ENCODE measurements around the gene PIK3R2. TPM values are rescaled to one million over a fixed set of nuclear protein-coding genes. Genes with fewer than 3 reads are reported as not detected.

The PIK3R2 gene
- total RNA-seq, 2 experiments from 2014 or later: 8.0 to 11.2 TPM

DNA sequence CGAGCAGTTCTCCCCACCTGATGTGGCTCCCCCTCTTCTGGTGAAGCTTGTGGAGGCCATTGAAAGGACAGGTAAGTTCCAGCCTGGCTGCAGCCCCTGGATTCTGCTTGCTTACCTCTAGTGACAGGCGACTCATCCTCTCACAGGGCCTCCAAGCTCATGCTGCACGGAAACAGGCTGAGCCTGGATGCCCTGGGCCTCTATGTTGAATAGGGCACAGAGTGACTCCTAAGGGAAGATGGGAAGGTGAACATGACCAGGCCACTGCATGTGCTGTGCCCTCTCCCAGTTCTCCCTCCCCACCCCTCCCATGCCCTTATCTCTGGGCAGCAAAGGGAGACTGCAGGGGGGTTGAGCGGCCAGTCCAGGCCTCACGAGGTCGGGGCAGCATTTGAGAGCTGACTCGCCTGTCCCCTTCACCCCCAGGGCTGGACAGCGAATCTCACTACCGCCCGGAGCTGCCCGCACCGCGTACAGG lies 7.6 kb downstream of the PIK3R2 start:
- H3K4me3 Mint-ChIP-seq: peak overlapping the region; percentile 68
- no peak for DNase-seq
- H3K27ac Mint-ChIP-seq: peak overlapping the region; percentile 55
- ATAC-seq: no peak
- H3K36me3 Mint-ChIP-seq: no peaks in the 10 kb centered on the region
- H3K4me1 Mint-ChIP-seq: peaks cover 7% of the 10 kb centered on the region
- H3K9me3 Mint-ChIP-seq (ENCODE audit: low read depth): no peaks in the 10 kb centered on the region
- CTCF ChIA-PET: interaction anchor here (0.6 to 4.2 kb wide), 21 partner anchors 9 to 160 kb away, joined by 3 to 36 read pairs (median 5); partner anchors contain the start of genes IFI30, IL12RB1, MAST3 and PIK3R2
- H3K27me3 Mint-ChIP-seq: no peaks in the 10 kb centered on the region

DNA sequence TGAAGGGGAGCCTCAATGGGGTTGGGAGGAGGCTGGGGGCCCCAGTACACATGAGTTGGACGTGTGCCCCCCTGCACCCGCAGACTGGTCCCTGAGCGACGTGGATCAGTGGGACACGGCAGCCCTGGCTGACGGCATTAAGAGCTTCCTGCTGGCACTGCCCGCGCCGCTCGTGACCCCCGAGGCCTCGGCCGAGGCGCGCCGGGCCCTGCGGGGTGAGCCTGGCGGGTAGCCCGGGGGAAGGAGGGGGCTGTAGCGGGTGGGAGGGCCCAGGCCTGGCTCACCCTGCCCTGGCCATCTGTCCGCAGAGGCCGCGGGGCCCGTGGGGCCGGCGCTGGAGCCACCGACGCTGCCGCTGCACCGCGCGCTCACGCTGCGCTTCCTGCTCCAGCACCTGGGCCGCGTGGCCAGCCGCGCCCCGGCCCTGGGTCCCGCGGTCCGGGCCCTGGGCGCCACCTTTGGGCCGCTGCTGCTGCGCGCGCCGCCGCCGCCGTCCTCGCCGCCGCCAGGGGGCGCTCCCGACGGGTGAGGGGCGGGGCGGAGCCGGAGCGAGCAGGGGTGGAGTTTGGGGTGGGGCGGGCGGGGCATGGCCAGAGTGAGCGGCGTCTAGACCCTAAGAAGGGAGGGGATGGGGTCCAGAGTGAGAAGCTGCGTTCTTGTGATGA lies 8.1 kb downstream of the PIK3R2 start:
- Mint-ChIP-seq H3K36me3 (no peaks in the 10 kb centered on the region), H3K9me3 (ENCODE audit: low read depth) (no peaks in the 10 kb centered on the region), H3K27ac (peak overlapping the region; percentile 55), H3K4me3 (peak overlapping the region; percentile 68), H3K4me1 (peaks cover 7% of the 10 kb centered on the region), H3K27me3 (no peaks in the 10 kb centered on the region)
- CTCF ChIA-PET: interaction anchor here (0.6 to 4.2 kb wide), 24 partner anchors 9 to 228 kb away, joined by 3 to 36 read pairs (median 4); partner anchors contain the start of genes CCDC124, IFI30, IL12RB1 and MAST3
- DNase-seq (peak; percentile 81), ATAC-seq (peak; percentile 94)

DNA sequence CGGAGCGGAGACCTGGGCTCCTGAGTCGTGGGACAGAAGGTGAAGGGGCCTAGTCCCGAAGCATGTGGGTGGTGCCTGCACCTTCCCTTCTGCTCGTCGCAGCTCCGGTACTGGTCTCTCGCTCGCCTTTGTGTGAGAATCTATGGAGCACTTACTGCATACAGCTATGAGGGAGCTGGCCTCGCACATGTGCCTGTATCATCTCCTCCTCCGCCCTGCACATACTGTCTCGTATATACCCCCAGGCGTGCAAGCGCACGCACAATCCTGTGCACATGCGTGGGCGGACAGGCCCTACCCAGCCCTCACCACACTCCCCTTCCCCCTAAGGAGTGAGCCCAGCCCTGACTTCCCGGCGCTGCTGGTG lies 8.7 kb downstream of the PIK3R2 start:
- Mint-ChIP-seq H3K9me3 (ENCODE audit: low read depth) (no peaks in the 10 kb centered on the region), H3K4me3 (no peak overlapping the region), H3K4me1 (peaks cover 7% of the 10 kb centered on the region), H3K27me3 (no peaks in the 10 kb centered on the region), H3K27ac (no peak overlapping the region), H3K36me3 (no peaks in the 10 kb centered on the region)
- CTCF ChIA-PET: interaction anchor here (0.9 to 4.2 kb wide), 12 partner anchors 10 to 229 kb away, joined by 3 to 36 read pairs (median 6); partner anchors contain the start of genes CCDC124, IFI30, IL12RB1 and MAST3
- no peak for DNase-seq
- no peak for ATAC-seq

DNA sequence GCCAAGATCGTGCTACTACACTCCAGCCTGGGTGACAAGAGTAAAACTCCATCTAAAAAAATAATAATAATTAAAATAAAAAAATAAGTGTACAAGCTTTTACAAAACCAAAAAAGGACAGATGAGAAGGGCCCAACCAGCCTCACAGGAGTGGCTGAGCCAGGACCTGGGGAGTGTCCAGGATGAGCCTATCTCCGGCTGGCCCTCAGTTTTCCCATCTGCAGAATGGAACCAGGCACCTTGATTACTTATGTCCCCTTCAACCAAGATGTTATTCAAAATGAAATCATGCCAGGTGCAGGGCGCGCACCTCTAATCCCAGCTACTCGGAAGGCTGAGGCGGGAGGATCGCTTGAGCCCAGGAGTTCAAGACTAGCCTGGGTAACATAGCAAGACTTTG lies 11.1 kb downstream of the PIK3R2 start:
- DNase-seq: no peak
- no peaks in the 10 kb centered on the region for H3K9me3 Mint-ChIP-seq (ENCODE audit: low read depth)
- H3K4me3 Mint-ChIP-seq: no peak overlapping the region
- peaks cover 10% of the 10 kb centered on the region for H3K4me1 Mint-ChIP-seq
- no peak overlapping the region for H3K27ac Mint-ChIP-seq
- no peak for ATAC-seq
- CTCF ChIA-PET: interaction anchor here (0.8 to 6.0 kb wide), 5 partner anchors 44 to 102 kb away, joined by 3 to 84 read pairs (median 3); no protein-coding TSS in a partner anchor
- H3K27me3 Mint-ChIP-seq: no peaks in the 10 kb centered on the region
- no peaks in the 10 kb centered on the region for H3K36me3 Mint-ChIP-seq

DNA sequence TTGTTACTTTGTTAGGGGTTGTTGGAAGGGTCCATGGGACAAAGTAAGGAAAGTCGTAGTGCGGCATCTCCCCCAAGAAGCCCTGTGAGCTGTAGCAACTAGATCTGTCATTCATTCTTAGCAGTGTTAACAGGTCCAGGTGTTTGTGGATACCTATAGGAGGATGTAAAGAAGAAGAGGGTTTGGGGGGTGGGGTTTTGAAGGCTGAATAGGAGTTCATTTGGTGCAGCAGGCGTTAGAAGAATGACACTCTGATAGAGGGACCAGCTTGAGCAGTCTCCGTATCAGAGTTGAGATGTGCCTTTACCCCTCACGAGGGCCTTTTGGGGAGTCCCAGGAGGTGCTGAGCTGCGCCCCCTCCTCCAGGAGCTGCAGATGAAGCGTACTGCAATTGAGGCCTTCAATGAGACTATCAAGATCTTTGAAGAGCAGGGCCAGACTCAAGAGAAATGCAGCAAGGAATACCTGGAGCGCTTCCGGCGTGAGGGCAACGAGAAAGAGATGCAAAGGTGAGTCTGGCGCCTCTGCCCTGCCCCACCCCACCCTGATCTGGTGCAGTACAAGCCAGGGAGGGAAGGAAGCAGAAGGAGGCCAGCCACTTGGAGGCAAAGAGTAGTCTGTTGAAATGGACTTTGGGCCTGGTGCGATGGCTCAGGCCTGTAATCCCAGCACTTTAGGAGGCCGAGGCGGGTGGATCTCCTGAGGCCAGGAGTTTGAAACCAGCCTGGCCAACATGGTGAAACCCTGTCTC lies 13.0 kb downstream of the PIK3R2 start:
- H3K36me3 Mint-ChIP-seq: no peaks in the 10 kb centered on the region
- no peak for ATAC-seq

DNA sequence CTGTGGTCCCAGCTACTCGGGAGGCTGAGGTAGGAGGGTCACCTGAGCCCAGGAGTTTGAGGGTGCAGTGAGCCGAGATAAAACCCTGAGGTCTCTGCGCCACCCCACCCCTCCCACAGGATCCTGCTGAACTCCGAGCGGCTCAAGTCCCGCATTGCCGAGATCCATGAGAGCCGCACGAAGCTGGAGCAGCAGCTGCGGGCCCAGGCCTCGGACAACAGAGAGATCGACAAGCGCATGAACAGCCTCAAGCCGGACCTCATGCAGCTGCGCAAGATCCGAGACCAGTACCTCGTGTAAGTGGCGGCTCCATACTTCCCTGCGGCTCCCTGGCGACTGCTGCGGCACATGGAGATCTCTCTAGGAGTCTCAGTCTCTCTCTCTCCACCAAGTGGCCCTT lies 14.0 kb downstream of the PIK3R2 start:
- no peaks in the 10 kb centered on the region for H3K9me3 Mint-ChIP-seq (ENCODE audit: low read depth)
- ATAC-seq: no peak
- H3K27ac Mint-ChIP-seq: no peak overlapping the region
- no peaks in the 10 kb centered on the region for H3K27me3 Mint-ChIP-seq
- peaks cover 3% of the 10 kb centered on the region for H3K4me1 Mint-ChIP-seq
- H3K4me3 Mint-ChIP-seq: no peak overlapping the region
- CTCF ChIA-PET: interaction anchor here (1.0 to 6.0 kb wide), 4 partner anchors 15 to 105 kb away, joined by 3 to 84 read pairs (median 6); partner anchors contain the start of gene PIK3R2
- H3K36me3 Mint-ChIP-seq: no peaks in the 10 kb centered on the region
- no peak for DNase-seq

More for the DNA sequence above, 13.0 kb downstream of the PIK3R2 start:
- CTCF ChIA-PET: interaction anchor here (1.0 to 6.0 kb wide), 4 partner anchors 55 to 104 kb away, joined by 3 to 84 read pairs (median 4); no protein-coding TSS in a partner anchor
- H3K27me3 Mint-ChIP-seq: no peaks in the 10 kb centered on the region
- peaks cover 3% of the 10 kb centered on the region for H3K4me1 Mint-ChIP-seq
- DNase-seq: no peak
- no peaks in the 10 kb centered on the region for H3K9me3 Mint-ChIP-seq (ENCODE audit: low read depth)
- no peak overlapping the region for H3K4me3 Mint-ChIP-seq
- H3K27ac Mint-ChIP-seq: no peak overlapping the region

DNA sequence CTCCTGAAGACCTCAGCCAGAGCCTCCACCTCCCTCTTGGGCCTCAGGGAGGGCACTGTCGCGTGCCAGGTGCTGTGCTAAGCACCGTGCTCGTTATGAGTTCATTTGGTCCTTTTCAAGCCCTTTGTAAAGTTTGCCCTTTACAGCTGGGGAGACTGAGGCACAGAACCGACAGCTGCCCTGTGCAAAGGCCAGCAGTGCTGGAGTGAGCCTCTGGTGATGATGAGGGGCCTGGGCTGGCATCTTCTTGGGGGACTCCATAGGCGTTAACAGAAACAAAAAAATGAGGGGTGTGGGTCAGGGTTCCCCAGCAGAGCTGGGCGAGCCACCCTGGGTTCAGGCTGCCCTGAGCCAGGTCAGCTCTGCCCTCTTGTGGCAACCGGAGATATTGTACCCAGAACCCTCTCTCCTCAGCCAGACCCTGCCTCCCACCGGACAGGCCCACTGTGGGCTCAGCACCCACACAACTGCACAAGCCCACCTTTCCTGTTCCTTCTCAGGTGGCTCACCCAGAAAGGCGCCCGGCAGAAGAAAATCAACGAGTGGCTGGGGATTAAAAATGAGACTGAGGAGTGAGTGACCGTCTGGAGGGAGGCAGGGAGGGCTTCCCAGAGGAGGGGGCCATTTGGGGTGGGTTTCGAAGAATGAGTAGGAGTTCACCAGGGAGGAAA lies 15.1 kb downstream of the PIK3R2 start:
- peak; percentile 80 for DNase-seq
- Mint-ChIP-seq H3K27ac (no peak overlapping the region), H3K27me3 (no peaks in the 10 kb centered on the region), H3K36me3 (no peaks in the 10 kb centered on the region), H3K4me1 (peaks cover 7% of the 10 kb centered on the region), H3K9me3 (ENCODE audit: low read depth) (no peaks in the 10 kb centered on the region), H3K4me3 (no peak overlapping the region)
- CTCF ChIA-PET: interaction anchor here (0.6 to 6.0 kb wide), 24 partner anchors 9 to 165 kb away, joined by 3 to 84 read pairs (median 4); partner anchors contain the start of genes ARRDC2, IL12RB1, MPV17L2 and PIK3R2
- peak; percentile 95 for ATAC-seq

DNA sequence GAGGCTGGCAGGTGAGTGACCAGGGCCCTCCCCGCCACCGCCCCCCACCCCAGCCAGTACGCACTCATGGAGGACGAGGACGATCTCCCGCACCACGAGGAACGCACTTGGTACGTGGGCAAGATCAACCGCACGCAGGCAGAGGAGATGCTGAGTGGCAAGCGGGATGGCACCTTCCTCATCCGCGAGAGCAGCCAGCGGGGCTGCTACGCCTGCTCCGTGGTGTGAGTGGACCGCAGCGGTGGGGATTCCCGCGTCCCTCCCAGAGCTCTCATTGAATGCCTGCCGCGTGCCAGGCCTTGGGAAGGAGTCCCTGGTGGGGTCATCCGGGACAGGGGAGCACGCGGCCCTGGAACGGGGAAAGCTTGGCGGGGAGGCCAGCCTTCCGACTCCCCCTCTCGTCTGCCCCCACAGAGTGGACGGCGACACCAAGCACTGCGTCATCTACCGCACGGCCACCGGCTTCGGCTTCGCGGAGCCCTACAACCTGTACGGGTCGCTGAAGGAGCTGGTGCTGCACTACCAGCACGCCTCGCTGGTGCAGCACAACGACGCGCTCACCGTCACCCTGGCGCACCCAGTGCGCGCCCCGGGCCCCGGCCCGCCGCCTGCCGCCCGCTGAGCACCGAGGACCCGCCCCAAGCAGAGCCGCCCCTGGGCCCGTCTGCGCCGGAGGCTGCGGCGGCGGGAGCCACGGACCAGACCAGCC lies 15.9 kb downstream of the PIK3R2 start:
- DNase-seq (no peak), ATAC-seq (no peak)
- Mint-ChIP-seq H3K36me3 (no peaks in the 10 kb centered on the region), H3K27ac (no peak overlapping the region), H3K9me3 (ENCODE audit: low read depth) (no peaks in the 10 kb centered on the region), H3K27me3 (no peaks in the 10 kb centered on the region), H3K4me1 (peaks cover 10% of the 10 kb centered on the region), H3K4me3 (no peak overlapping the region)
- CTCF ChIA-PET: interaction anchor here (0.9 to 6.0 kb wide), 16 partner anchors 8 to 161 kb away, joined by 3 to 84 read pairs (median 5); partner anchors contain the start of genes ARRDC2 and PIK3R2

DNA sequence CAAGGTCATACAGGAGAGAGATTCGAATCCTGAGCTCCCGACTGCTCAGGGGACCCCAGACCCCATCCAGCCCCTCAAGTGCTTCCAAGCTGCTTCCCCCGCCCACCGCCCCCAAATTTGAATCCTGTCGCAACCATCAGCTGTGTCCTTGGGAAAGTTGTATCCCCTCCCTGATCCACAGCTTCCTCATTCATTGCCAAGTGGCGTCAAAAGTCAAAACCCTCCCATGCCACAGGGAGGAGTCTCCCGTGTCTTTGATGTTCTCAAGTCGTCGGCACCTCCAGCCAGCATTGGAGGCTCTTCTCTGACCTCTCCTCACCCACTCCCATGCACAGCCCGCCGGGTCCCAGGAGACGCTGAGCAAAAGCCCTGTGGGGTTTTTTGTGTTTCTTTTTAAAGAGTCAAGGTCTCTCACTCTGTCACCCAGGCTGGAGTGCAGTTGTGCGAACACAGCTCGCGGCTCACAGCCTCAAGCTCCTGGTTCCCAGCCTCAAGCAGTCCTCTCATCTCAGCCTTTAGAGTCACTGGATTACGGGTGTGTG lies 17.8 kb downstream of the PIK3R2 start:
- peaks cover 25% of the 10 kb centered on the region for H3K4me1 Mint-ChIP-seq
- no peak overlapping the region for H3K4me3 Mint-ChIP-seq
- peaks cover 6% of the 10 kb centered on the region for H3K36me3 Mint-ChIP-seq
- no peak for DNase-seq
- H3K27me3 Mint-ChIP-seq: no peaks in the 10 kb centered on the region
- no peaks in the 10 kb centered on the region for H3K9me3 Mint-ChIP-seq (ENCODE audit: low read depth)
- CTCF ChIA-PET: interaction anchor here (0.7 to 3.4 kb wide), 5 partner anchors 21 to 89 kb away, joined by 3 to 31 read pairs (median 4); no protein-coding TSS in a partner anchor
- H3K27ac Mint-ChIP-seq: no peak overlapping the region
- no peak for ATAC-seq

DNA sequence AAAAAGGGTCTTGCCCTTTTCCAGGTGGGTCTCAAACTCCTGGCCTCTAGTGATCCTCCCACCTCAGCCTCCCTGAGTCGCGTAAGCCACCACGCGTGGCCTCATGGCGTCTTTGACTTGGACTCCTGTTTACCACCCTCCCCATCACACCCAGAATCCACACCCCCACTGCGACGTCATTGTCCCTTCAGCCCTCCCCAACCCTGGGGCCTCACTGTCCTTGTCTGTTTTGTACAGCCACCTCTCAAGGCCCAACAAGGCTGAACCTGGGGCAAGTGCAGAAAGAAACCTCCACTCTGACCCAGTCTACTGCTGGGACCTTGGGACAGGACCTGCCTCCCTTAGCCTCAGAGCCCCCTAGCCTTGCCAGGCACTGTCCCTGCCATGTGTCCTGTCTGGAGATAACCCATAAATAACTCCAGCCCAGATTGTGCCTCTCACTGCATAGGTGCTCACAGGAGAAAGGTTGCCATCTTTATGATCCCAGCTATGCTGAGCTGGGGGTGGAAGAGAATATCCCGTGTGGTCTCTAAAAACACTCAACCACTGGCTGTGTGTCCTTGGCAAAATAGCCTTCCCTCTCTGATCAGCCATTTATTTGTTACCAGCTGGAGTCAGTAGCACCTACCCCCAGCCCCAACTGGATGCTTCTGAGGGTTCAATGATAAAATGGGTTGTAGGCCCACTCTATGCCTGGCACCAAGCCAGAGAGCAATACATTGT lies 18.8 kb downstream of the PIK3R2 start:
- no peaks in the 10 kb centered on the region for H3K27me3 Mint-ChIP-seq
- no peak overlapping the region for H3K4me3 Mint-ChIP-seq
- peaks cover 11% of the 10 kb centered on the region for H3K36me3 Mint-ChIP-seq

DNA sequence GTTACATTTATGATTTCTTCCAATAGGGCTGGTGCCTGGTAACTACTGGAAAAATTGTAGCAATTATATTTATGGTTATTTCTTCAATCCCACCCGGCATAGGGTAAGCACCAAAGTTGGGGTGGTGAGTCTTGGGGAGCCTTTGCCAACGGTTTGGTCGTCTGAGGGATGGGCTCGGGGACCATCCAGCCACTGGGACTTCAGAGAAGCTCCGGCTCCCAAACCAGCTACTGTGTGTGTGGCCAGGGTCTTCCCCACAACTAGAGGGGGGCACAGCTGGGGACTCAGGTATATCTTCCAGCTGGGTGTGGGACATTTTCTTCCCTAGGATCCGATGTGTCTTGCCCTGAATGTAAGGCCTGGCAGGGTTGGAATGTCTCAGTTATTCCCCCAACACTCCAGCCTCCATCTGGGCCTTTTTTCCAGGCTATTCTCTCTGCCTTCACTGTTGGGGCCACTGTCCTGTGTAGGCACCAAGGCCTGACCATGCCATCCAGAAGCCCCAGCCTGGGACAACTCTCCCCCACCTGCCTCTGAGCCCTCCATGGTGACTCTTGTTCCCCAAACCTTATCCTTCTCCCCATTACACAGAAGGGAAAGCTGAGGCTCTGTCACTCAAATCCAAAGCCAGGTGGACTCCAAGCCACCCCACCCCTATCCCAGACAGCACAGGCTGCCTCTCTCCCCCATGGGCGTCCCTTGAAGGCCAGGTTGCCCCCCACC lies 19.5 kb downstream of the PIK3R2 start:
- DNase-seq (no peak), ATAC-seq (no peak)
- Mint-ChIP-seq H3K27ac (peak overlapping the region; percentile 28), H3K27me3 (no peaks in the 10 kb centered on the region), H3K36me3 (peaks cover 15% of the 10 kb centered on the region), H3K4me3 (no peak overlapping the region), H3K9me3 (ENCODE audit: low read depth) (no peaks in the 10 kb centered on the region), H3K4me1 (peaks cover 25% of the 10 kb centered on the region)
- CTCF ChIA-PET: interaction anchor here (0.9 to 3.4 kb wide), 2 partner anchors 11 to 61 kb away, joined by 6 to 31 read pairs; no protein-coding TSS in a partner anchor

More for the DNA sequence above, 18.8 kb downstream of the PIK3R2 start:
- CTCF ChIA-PET: interaction anchor here (0.7 to 3.4 kb wide), 3 partner anchors 10 to 88 kb away, joined by 3 to 31 read pairs (median 6); no protein-coding TSS in a partner anchor
- peak; percentile 41 for DNase-seq
- no peak overlapping the region for H3K27ac Mint-ChIP-seq
- no peak for ATAC-seq
- H3K4me1 Mint-ChIP-seq: peaks cover 25% of the 10 kb centered on the region
- no peaks in the 10 kb centered on the region for H3K9me3 Mint-ChIP-seq (ENCODE audit: low read depth)

Data from activated CD8-positive, alpha-beta memory T cell treated with anti-CD3 and anti-CD28 coated beads, Interleukin-2, amount 10 ng/mL, durations not matched to agents 7 days and 5 days (primary cell).